Measurements from ENCODE around the gene ZNF93.
"Not testable (repeated sequence)": the region's sequence is repeated elsewhere in the genome, so short reads cannot be mapped to it uniquely, and the experiment has no call there.

The ZNF93 gene

DNA sequence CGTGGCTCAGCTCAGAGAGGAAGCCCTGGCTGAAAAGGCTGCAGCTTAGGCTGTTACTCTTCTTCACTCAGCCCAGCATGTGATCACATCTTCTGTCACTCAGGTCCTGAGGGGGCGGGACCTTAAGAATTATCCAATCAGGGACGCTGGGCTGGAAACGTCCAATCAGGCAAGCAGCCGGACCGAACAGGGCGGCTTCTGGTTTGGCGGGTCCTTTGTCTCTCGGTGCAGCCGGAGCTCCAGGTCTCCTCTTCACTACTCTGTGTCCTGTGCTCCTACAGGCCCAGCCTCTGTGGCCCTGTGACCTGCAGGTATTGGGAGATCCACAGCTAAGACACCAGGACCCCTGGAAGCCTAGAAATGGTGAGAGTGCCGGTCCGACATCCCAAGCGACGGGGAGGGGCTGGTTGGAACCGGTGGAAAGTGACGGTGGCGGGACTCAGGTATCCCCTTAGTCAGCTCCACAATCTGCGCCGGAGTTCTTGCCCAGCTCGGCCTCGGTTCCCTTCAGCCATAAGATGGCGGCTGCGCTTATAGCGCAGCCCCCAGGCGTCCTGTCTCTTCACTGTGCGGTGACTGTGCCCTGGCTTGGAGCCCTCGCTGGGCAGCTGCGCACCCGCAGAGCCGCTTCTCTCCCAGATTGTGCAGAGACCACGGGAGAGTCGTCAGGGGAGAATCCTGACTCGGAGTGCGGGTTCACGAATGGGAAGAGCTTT is at the start of gene ZNF93:
TSS of gene ZNF93 (plus strand) at position 218 of the 716 bp plus-strand sequence. CDS start at position 361, 143 bp downstream.
- H3K9me3 ChIP-seq (ENCODE audit: severe bottlenecking): peaks cover 15% of the 10 kb centered on the region
- H3K27me3 ChIP-seq (ENCODE audit: insufficient read depth, poor library complexity, severe bottlenecking): no peaks in the 10 kb centered on the region
- TF ChIP-seq, protein P1, sequence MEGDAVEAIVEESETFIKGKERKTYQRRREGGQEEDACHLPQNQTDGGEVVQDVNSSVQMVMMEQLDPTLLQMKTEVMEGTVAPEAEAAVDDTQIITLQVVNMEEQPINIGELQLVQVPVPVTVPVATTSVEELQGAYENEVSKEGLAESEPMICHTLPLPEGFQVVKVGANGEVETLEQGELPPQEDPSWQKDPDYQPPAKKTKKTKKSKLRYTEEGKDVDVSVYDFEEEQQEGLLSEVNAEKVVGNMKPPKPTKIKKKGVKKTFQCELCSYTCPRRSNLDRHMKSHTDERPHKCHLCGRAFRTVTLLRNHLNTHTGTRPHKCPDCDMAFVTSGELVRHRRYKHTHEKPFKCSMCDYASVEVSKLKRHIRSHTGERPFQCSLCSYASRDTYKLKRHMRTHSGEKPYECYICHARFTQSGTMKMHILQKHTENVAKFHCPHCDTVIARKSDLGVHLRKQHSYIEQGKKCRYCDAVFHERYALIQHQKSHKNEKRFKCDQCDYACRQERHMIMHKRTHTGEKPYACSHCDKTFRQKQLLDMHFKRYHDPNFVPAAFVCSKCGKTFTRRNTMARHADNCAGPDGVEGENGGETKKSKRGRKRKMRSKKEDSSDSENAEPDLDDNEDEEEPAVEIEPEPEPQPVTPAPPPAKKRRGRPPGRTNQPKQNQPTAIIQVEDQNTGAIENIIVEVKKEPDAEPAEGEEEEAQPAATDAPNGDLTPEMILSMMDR (IDR thresholded peaks at IDR 0.05; ENCODE audit: poor library complexity, severe bottlenecking): no peak
- no peaks in the 10 kb centered on the region for H3K36me3 ChIP-seq (ENCODE audit: low read depth)
- peak; percentile 91 for ATAC-seq (ENCODE audit: low read depth)
- H3K4me1 ChIP-seq (ENCODE audit: insufficient read depth, poor library complexity, severe bottlenecking): no peaks in the 10 kb centered on the region
- H3K4me3 ChIP-seq (ENCODE audit: severe bottlenecking): peak within 1 kb of the TSS; percentile 44
- peak within 1 kb of the TSS; percentile 66 for H3K27ac ChIP-seq (ENCODE audit: poor library complexity, severe bottlenecking)
- DNase-seq (ENCODE audit: low spot score): peak; percentile 67

DNA sequence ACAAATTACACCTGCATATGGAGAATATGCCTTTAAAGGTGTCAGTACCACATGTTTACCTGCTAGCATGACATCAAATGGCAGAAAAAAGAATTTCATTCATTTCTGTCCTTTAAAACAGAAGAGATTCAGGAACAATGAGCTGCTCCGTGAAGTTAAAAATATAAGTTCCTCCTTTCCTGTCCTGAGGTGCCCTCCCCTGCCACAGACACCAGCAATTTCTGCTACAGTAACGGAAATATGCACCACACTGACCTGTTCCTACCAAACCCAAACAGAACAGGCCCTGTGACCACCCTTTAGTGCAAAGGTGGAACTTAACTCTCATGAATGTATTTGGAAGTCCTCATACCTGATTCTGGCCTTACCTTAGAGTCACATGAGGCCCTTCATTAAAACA is 49.0 kb upstream of the ZNF93 start:
- H3K27me3 ChIP-seq (ENCODE audit: insufficient read depth, poor library complexity, severe bottlenecking); ATAC-seq (ENCODE audit: low read depth); H3K27ac ChIP-seq (ENCODE audit: poor library complexity, severe bottlenecking); DNase-seq (ENCODE audit: low spot score); H3K36me3 ChIP-seq (ENCODE audit: low read depth); H3K4me1 ChIP-seq (ENCODE audit: insufficient read depth, poor library complexity, severe bottlenecking); H3K9me3 ChIP-seq (ENCODE audit: severe bottlenecking); H3K4me3 ChIP-seq (ENCODE audit: severe bottlenecking): not testable (repeated sequence)

DNA sequence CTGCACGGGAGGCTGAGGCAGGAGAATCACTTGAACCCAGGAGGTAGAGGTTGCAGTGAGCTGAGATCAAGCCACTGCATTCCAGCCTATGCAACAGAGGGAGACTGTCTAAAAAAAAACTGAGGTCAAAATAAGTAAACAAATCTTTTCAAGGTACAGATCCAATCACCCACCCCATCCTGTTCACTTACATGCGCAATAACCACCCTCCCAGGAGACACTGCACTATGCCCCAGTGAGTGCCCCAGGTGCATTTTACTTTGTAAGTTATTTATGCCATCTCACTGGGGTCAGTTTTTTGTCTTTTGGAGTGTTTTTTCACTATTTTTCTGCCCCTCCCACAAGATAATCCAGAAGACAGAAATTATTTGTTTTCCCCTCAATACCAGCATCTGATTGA is 42.0 kb upstream of the ZNF93 start:
- DNase-seq (ENCODE audit: low spot score): no peak
- TF ChIP-seq, protein P1 (IDR thresholded peaks at IDR 0.05; ENCODE audit: poor library complexity, severe bottlenecking): no peak
- Histone ChIP-seq H3K9me3 (ENCODE audit: severe bottlenecking) (peaks cover 6% of the 10 kb centered on the region), H3K4me1 (ENCODE audit: insufficient read depth, poor library complexity, severe bottlenecking) (no peaks in the 10 kb centered on the region), H3K27me3 (ENCODE audit: insufficient read depth, poor library complexity, severe bottlenecking) (no peaks in the 10 kb centered on the region), H3K4me3 (ENCODE audit: severe bottlenecking) (no peak overlapping the region), H3K36me3 (ENCODE audit: low read depth) (no peaks in the 10 kb centered on the region), H3K27ac (ENCODE audit: poor library complexity, severe bottlenecking) (no peak overlapping the region)
- no peak for ATAC-seq (ENCODE audit: low read depth)

DNA sequence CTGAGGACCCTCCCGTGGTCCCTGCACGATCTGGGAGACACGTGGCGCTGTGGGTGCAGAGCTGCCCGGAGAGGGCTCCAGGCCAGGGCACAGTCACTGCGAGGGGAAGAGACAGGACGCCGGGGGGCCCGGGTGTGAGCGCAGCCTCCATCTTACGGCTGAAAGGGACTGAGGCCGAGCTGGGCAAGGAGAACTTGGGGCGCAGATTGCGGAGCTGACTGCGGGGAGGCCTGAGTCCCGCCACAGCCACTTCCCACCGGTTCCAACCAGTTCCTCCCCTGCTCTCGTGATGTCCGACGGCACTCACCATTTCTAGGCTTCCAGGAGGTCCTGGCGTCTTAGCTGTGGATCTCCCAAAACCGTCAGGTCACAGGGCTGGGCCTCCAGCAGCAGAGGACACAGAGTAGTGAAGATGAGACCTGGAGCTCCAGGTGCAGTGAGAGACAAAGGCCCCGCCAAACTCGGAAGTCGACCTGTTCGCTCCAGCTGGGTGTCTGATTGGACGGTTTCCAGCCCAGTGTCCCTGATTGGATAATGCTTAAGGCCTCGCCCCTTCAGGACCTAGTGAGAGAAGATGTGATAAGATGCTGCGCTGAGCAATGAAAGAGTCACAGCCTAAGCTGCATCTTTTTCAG is 39.9 kb upstream of the ZNF93 start:
- H3K9me3 ChIP-seq (ENCODE audit: severe bottlenecking): peaks cover 10% of the 10 kb centered on the region
- no peak overlapping the region for H3K4me3 ChIP-seq (ENCODE audit: severe bottlenecking)
- no peaks in the 10 kb centered on the region for H3K27me3 ChIP-seq (ENCODE audit: insufficient read depth, poor library complexity, severe bottlenecking)
- no peak for ATAC-seq (ENCODE audit: low read depth)
- DNase-seq (ENCODE audit: low spot score): no peak
- TF ChIP-seq, protein P1 (IDR thresholded peaks at IDR 0.05; ENCODE audit: poor library complexity, severe bottlenecking): no peak
- no peaks in the 10 kb centered on the region for H3K4me1 ChIP-seq (ENCODE audit: insufficient read depth, poor library complexity, severe bottlenecking)
- no peaks in the 10 kb centered on the region for H3K36me3 ChIP-seq (ENCODE audit: low read depth)
- no peak overlapping the region for H3K27ac ChIP-seq (ENCODE audit: poor library complexity, severe bottlenecking)

DNA sequence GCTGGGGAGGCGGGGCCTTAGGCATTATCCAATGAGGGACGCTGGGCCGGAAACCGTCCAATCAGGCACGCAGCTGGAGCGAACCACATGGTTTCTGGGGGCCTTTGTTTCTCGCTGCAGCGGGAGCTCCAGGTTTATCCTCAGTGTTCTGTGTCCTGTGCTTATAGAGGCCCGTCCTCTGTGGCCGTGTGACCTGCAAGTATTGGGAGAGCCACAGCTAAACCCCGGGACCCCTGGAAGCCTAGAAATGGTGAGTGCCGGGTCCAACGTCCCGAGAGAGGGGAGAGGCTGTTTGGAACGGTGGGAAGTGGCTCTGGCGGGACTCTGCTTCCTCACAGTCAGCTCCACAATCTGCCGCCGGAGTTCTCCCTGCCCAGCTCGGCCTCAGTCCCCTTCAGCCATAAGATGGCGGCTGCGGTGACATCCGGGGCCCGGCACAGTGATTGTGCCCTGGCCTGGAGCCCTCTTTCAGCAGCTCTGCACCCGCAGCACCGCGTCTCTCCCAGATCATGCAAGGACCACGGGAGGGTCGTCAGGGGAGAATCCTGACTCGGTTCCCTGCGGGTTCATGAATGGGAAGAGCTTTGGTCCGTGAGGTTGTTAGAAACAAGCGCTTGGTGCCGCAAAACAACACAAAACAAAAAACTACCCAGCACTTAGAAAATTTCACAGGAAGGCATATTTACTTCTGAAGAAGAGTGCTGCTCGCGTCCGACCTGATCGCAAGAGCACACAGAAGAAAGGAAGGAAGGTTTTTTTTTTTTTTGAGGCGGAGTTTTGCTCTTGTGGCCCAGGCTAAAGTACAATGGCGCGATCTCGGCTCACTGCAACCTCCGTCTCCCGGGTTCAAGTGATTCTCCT is 34.8 kb upstream of the ZNF93 start, which contains the start of gene ZNF253:
TSS of gene ZNF253 (plus strand) at position 133 of the 861 bp plus-strand sequence. CDS start at position 248, 115 bp downstream.
- ATAC-seq (ENCODE audit: low read depth): peak; percentile 97
- peak within 1 kb of the TSS; percentile 55 for H3K4me3 ChIP-seq (ENCODE audit: severe bottlenecking)
- H3K36me3 ChIP-seq (ENCODE audit: low read depth): no peaks in the 10 kb centered on the region
- H3K4me1 ChIP-seq (ENCODE audit: insufficient read depth, poor library complexity, severe bottlenecking): no peaks in the 10 kb centered on the region
- H3K27ac ChIP-seq (ENCODE audit: poor library complexity, severe bottlenecking): peak within 1 kb of the TSS; percentile 68
- TF ChIP-seq, protein P1 (IDR thresholded peaks at IDR 0.05; ENCODE audit: poor library complexity, severe bottlenecking): no peak
- peaks cover 12% of the 10 kb centered on the region for H3K9me3 ChIP-seq (ENCODE audit: severe bottlenecking)
- DNase-seq (ENCODE audit: low spot score): peak; percentile 85
- no peaks in the 10 kb centered on the region for H3K27me3 ChIP-seq (ENCODE audit: insufficient read depth, poor library complexity, severe bottlenecking)

All from RWPE2 (cell line).